ENCODE measurements around the gene DUSP1.

DUSP1 gene

DNA sequence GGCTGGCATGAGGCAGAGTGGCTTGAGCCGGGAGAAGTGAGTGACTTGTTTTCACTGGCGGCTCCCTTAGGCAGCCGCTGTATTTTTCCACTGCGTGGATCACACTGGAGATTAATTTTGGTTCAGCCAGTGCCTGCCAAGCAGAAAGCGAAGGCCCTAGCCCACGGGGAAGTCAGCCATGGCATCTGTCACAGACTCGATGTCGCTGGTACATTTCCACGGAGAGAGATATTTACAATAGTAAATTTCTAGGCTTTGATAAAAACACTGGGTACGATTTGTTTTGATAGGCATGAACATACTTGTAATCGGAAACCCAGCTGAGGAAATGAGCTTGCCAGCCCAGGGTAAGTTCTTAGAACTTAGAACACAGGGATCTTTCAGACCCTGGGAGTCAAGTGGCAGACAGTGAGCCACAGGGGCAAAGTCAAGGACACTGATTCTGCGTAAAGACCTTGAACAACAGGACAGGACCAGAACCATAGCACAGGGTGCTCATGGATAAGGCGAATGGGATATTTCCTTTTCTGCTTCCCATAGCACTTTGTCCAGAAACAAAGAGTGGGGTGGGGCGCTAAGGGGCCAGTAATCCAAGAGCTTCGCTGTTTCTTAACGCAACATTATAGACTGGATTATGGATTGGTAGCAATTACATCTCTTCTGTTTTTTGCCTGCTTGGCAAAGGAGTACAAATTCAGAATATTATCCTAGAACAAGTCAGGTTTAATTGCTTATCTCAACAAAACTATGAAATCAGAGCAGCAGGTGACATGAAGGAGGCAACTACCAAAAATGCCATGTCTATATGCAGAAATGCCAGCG lies 4.5 kb downstream of the DUSP1 start:
- Histone ChIP-seq H3K27ac (ENCODE audit: low read length) (no peak overlapping the region), H3K4me3 (ENCODE audit: low read length) (no peak overlapping the region), H3K36me3 (ENCODE audit: insufficient read depth, low read depth, low read length) (peaks cover 23% of the 10 kb centered on the region), H3K9me3 (ENCODE audit: insufficient read depth, low read depth, low read length) (no peaks in the 10 kb centered on the region), H3K9ac (ENCODE audit: low read depth, low read length) (peak overlapping the region; percentile 12; the same call in 1 of the 2 replicates), H3K4me1 (ENCODE audit: insufficient read depth, low read length) (peaks cover 20% of the 10 kb centered on the region), H3K27me3 (ENCODE audit: insufficient read depth, low read length) (peaks cover 12% of the 10 kb centered on the region)

DNA sequence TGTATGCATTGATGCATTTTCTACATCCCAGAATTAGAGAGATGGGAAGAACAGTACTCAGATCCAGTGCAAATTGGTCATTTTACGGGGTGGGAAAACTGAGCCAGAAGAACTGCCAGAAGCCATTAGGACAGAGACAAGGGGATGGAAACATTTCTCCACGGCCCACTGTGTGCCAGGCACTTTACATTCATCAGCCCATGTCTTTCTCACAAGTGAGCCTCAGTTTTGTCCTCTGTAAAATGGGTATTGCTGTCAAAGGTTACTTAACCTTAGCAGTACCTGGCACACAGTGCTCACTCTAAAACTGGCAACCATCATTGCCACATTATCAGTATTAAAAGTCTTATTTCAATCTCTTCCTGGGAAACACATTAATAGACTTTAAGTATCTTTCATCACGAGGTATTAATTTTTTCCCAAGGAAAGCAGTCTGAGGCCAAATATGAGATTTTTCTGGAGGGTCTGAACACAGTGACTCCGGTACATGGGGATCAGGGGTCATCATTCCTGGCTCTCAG lies 5.2 kb downstream of the DUSP1 start:
- Histone ChIP-seq H3K9ac (ENCODE audit: low read depth, low read length) (peak overlapping the region; percentile 61; the same call in 1 of the 2 replicates), H3K27me3 (ENCODE audit: insufficient read depth, low read length) (peaks cover 12% of the 10 kb centered on the region), H3K4me3 (ENCODE audit: low read length) (peak overlapping the region; percentile 69), H3K9me3 (ENCODE audit: insufficient read depth, low read depth, low read length) (no peaks in the 10 kb centered on the region), H3K4me1 (ENCODE audit: insufficient read depth, low read length) (peaks cover 20% of the 10 kb centered on the region), H3K27ac (ENCODE audit: low read length) (no peak overlapping the region), H3K36me3 (ENCODE audit: insufficient read depth, low read depth, low read length) (peaks cover 23% of the 10 kb centered on the region)

DNA sequence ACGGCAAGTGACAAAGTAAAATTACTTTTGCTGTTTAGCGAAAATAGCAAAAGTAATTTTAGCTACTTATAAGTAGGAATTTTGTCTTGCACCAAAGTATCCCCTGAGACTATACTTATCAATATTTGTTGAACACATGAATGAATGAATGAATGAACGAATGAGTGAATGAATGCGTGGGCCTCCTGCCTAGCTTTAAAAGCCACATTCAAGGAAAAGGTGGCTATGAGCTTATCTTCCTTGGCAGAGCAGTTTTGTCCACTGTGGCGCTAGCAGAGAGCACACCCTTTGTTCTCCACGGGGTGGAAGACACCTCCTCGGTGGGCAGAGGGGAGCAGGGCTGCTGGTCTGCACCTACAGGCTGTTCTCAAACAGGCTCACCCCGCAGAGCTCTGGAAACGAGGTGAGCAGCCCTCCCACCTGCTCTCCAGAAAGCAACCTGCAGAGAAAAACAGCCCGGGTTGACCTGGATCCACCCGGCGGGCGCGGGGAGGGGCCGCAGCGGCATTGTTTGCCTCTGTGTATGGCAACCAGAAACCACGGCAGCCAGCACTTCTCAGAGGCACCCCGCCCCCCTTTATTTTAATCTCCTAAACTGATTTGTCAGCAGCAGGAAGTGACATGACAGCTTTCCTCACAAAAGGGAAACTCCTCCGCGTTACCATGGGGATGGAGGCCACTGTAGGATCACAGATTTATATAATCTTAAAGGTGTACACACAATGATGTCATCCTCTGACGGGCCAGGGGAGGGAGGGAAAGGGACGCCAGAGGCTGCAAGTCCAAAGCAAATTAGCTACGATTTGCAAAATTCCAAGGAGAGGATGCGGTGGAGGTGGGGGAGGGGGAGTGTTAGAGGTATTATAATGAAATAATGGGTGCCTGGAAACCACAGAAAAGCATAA lies 5.9 kb downstream of the DUSP1 start:
- Histone ChIP-seq H3K27ac (ENCODE audit: low read length) (peak overlapping the region; percentile 61), H3K4me3 (ENCODE audit: low read length) (peak overlapping the region; percentile 69)

DNA sequence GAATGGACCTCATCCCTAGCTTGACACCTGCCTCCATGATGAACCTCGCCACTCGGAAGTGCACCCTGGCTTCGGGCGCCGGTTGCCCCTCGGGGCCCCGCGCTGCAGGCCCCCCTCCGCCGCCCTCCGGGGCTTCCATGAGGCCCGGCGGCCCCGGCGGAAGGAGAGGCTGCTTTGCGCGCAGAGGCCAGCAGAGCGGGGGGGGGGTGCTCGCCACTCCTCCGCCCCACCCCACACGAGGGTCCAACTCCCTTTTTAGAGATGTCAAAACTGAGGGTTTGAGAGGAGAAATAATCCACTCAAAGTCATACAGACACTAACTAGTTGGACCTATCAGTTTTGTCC lies 7.9 kb downstream of the DUSP1 start:
- no peak overlapping the region for H3K9ac ChIP-seq (ENCODE audit: low read depth, low read length)
- H3K4me1 ChIP-seq (ENCODE audit: insufficient read depth, low read length) = peaks cover 9% of the 10 kb centered on the region
- H3K9me3 ChIP-seq (ENCODE audit: insufficient read depth, low read depth, low read length) = no peaks in the 10 kb centered on the region
- peaks cover 8% of the 10 kb centered on the region for H3K36me3 ChIP-seq (ENCODE audit: insufficient read depth, low read depth, low read length)
- no peak overlapping the region for H3K4me3 ChIP-seq (ENCODE audit: low read length)
- no peak overlapping the region for H3K27ac ChIP-seq (ENCODE audit: low read length)
- H3K27me3 ChIP-seq (ENCODE audit: insufficient read depth, low read length) = peaks cover 7% of the 10 kb centered on the region

More for the DNA sequence above, 5.9 kb downstream of the DUSP1 start:
- H3K27me3 ChIP-seq (ENCODE audit: insufficient read depth, low read length) = peaks cover 10% of the 10 kb centered on the region
- no peaks in the 10 kb centered on the region for H3K9me3 ChIP-seq (ENCODE audit: insufficient read depth, low read depth, low read length)
- H3K36me3 ChIP-seq (ENCODE audit: insufficient read depth, low read depth, low read length) = peaks cover 23% of the 10 kb centered on the region
- H3K9ac ChIP-seq (ENCODE audit: low read depth, low read length) = peak overlapping the region; percentile 81; the same call in 1 of the 2 replicates
- H3K4me1 ChIP-seq (ENCODE audit: insufficient read depth, low read length) = peaks cover 20% of the 10 kb centered on the region

DNA sequence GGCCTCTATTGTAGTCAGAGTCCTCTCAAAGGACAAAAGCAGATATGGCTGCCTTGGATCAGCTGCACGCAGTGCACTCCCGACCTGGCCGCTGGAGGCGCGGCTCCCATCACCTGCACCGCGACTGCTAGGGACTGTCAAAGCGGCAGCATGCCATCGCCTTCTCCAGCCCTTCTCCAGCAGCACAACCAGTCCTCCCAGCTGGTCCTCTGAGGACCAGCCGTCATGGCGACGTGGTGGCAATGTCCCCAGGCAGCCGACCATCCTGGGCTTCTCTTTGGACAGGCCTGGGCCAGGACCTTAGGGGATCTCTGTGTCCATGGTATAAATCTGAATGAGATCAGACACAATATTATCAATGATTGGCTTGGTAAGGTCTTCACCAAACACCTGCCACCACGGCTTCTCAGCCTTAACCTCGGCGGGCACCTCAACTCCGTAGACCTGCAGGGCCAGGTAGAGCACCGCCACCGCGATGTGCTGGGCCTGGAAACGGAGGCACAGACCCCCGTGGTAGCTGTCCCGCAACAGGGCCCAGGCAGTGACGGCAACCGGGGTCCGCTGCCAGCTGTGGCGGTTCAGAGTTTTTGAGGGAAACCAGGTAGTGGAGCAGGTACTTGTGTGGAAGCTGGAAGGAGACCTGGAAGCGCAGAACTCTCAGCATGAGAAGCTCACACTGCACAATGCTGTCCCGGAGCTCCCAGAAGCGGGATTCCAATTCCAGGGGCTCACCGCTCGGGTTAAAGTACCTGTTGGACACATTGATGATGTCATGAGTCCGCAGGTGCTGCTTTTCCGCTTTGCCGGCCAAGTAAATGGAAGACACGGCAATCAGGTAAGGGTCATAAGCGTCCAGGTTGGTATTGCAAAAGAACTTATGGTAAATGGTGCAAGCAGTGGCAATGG lies 8.5 kb downstream of the DUSP1 start:
- H3K4me3 ChIP-seq (ENCODE audit: low read length) = no peak overlapping the region
- no peak overlapping the region for H3K9ac ChIP-seq (ENCODE audit: low read depth, low read length)
- H3K27ac ChIP-seq (ENCODE audit: low read length) = no peak overlapping the region
- peaks cover 13% of the 10 kb centered on the region for H3K27me3 ChIP-seq (ENCODE audit: insufficient read depth, low read length)
- peaks cover 2% of the 10 kb centered on the region for H3K36me3 ChIP-seq (ENCODE audit: insufficient read depth, low read depth, low read length)
- H3K9me3 ChIP-seq (ENCODE audit: insufficient read depth, low read depth, low read length) = no peaks in the 10 kb centered on the region
- peaks cover 9% of the 10 kb centered on the region for H3K4me1 ChIP-seq (ENCODE audit: insufficient read depth, low read length)

DNA sequence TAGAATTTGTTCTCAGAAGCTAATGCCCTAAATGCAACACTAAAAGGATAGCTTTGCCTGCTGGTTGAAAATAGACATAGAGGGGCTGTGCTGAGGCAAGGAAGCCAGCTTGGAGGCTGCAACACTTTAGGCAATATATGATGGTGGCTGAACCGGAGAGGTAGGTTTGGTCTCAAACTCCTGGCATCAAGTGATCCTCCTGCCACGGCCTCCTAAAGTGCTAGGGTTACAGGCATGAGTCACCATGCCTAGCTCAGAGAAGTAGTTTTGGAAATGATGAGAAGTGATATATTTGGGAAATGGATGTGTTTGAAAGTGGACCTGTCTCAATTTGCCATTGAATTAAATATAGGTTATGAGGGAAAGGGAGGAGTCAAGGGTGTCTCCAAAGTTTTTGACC lies 10.0 kb downstream of the DUSP1 start:
- no peak overlapping the region for H3K27ac ChIP-seq (ENCODE audit: low read length)
- peaks cover 9% of the 10 kb centered on the region for H3K4me1 ChIP-seq (ENCODE audit: insufficient read depth, low read length)
- H3K27me3 ChIP-seq (ENCODE audit: insufficient read depth, low read length) = peaks cover 15% of the 10 kb centered on the region
- H3K36me3 ChIP-seq (ENCODE audit: insufficient read depth, low read depth, low read length) = no peaks in the 10 kb centered on the region
- H3K4me3 ChIP-seq (ENCODE audit: low read length) = no peak overlapping the region
- H3K9ac ChIP-seq (ENCODE audit: low read depth, low read length) = no peak overlapping the region
- H3K9me3 ChIP-seq (ENCODE audit: insufficient read depth, low read depth, low read length) = no peaks in the 10 kb centered on the region

DNA sequence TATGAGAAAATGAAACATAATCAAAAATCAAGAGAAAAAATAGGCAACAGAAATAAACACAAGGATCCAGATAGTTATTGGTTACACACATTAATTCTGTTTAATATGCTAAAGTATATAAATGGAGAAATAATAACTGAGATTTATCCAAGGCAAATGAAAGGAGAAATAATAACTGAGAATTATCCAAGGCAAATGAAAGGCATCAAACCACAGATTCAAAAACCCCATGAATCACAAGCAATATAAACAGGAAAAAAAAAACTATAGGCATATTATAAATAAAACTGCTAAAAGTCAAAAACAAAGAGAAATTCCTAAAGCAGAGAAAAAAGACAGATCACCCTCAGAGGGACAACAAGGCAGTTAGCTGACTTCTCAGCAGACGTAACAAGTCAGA lies 10.9 kb downstream of the DUSP1 start:
- Histone ChIP-seq H3K9ac (ENCODE audit: low read depth, low read length) (no peak overlapping the region), H3K27ac (ENCODE audit: low read length) (no peak overlapping the region), H3K9me3 (ENCODE audit: insufficient read depth, low read depth, low read length) (no peaks in the 10 kb centered on the region), H3K4me1 (ENCODE audit: insufficient read depth, low read length) (peaks cover 4% of the 10 kb centered on the region; the same call in 1 of the 2 replicates), H3K4me3 (ENCODE audit: low read length) (no peak overlapping the region), H3K27me3 (ENCODE audit: insufficient read depth, low read length) (peaks cover 15% of the 10 kb centered on the region), H3K36me3 (ENCODE audit: insufficient read depth, low read depth, low read length) (no peaks in the 10 kb centered on the region)

DNA sequence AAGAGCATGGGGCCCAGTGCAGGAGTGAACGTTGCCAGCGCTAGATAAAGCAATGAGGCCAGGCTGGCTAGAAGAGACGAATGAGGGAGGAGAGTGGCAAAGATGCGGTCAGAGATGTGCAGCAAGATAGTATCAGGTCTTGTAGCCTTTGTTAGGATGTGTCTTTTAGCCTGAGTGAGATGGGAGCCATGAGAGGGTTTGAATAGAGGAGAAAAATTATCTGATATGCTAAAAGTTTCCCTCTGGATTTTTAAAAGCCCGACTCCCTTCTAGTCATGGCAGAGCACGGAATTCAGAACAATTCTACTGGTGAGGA lies 12.2 kb downstream of the DUSP1 start:
- H3K4me1 ChIP-seq (ENCODE audit: insufficient read depth, low read length) = no peaks in the 10 kb centered on the region
- H3K27me3 ChIP-seq (ENCODE audit: insufficient read depth, low read length) = peaks cover 15% of the 10 kb centered on the region
- H3K27ac ChIP-seq (ENCODE audit: low read length) = no peak overlapping the region
- H3K9ac ChIP-seq (ENCODE audit: low read depth, low read length) = no peak overlapping the region
- H3K9me3 ChIP-seq (ENCODE audit: insufficient read depth, low read depth, low read length) = no peaks in the 10 kb centered on the region
- no peak overlapping the region for H3K4me3 ChIP-seq (ENCODE audit: low read length)
- H3K36me3 ChIP-seq (ENCODE audit: insufficient read depth, low read depth, low read length) = no peaks in the 10 kb centered on the region

DNA sequence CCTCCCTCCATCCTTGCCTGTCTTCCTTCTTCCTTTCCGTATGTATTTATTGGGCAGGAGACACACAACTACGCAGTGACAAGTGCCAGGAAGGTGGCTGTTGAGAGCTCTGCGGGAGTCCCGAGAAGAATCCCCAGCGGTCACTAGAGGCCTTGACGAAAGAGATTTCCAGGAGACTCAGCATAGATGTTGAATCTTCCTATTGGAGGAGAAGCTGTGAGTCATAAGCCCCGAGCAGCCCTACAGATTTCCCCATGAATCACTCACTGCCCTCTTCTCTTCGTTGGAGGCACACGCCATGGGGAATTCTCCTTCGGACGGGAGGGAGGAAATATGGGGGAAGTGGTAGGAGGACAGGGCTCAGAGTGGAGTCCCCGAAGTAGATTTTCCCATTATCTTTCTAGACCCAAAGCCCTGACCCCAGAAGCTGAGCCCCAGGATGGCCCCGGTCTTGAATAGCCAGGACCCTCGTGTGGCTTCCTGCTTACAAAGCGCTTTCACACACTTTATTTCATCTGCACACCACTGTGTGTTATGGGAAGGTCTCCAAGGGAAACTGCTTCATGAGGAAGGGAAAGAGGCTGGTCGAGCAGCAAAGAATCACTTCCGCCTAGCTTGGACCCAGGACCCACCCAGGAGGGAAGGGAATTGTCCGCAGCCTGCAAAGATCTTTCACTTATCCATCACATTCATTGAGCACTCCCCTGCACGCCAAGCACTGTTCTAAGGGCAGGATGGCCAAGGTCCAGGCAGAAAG lies 12.7 kb downstream of the DUSP1 start:
- Histone ChIP-seq H3K4me3 (ENCODE audit: low read length) (no peak overlapping the region), H3K27ac (ENCODE audit: low read length) (no peak overlapping the region), H3K9ac (ENCODE audit: low read depth, low read length) (no peak overlapping the region), H3K4me1 (ENCODE audit: insufficient read depth, low read length) (no peaks in the 10 kb centered on the region), H3K27me3 (ENCODE audit: insufficient read depth, low read length) (peaks cover 15% of the 10 kb centered on the region), H3K36me3 (ENCODE audit: insufficient read depth, low read depth, low read length) (no peaks in the 10 kb centered on the region), H3K9me3 (ENCODE audit: insufficient read depth, low read depth, low read length) (no peaks in the 10 kb centered on the region)

DNA sequence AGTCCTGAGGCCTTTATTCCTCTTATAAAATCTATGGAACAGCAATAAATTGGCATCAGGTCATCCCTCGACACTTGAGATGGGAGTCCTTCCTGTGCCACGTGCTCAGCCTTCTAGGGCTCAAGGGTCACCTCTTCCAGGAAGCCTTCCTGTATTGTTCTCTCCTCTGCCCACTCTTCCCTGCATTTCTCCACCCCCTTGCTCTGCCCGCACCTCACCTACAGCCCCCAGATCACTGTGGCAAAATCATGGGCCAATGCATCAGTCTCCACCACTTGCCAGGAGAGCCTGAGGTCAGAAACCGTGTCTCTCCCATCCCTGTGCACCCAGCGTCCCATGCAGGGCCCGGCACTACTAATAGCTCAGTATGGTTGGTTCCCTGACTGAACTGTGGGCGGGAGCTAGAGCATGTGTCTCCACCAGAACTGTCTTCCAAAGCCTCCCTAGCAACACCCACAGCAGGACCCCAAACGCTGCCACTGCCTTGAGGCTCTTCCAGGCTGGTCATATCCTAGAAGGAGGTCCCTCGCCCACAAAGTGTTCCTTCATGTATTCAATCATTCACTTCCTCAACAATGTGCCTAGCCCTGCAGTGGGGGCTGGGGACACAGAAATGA lies 13.5 kb downstream of the DUSP1 start:
- Histone ChIP-seq H3K36me3 (ENCODE audit: insufficient read depth, low read depth, low read length) (no peaks in the 10 kb centered on the region), H3K9me3 (ENCODE audit: insufficient read depth, low read depth, low read length) (no peaks in the 10 kb centered on the region), H3K27me3 (ENCODE audit: insufficient read depth, low read length) (peaks cover 15% of the 10 kb centered on the region), H3K27ac (ENCODE audit: low read length) (no peak overlapping the region), H3K4me3 (ENCODE audit: low read length) (no peak overlapping the region), H3K9ac (ENCODE audit: low read depth, low read length) (no peak overlapping the region), H3K4me1 (ENCODE audit: insufficient read depth, low read length) (no peaks in the 10 kb centered on the region)

Data from iPS-20b (cell line).